HepG2 (cell line): ENCODE results near the gene FRMD8. TPM values are rescaled to one million over a fixed set of nuclear protein-coding genes. Genes with fewer than 3 reads are reported as not detected.
A peak's percentile ranks its signal among the peaks of the same experiment; 100 is the strongest.

Experiments
- ATAC-seq: fragments of 200-7000 bp; cut with Tn5 transposase; 3 replicates; pipeline ENCODE4 v1.9.1; 2020; ENCODE audit warnings: mild to moderate bottlenecking, moderate library complexity
- BruUV-seq: library from RNA; stranded (reverse); fragments of 400-500 nt; replicated peaks from 2 replicates; lab custom pipeline; 2021; lab: Mats Ljungman, UMichigan
- CTCF ChIA-PET: fragments of 300-600 bp; formaldehyde crosslinking; extraction: SDS; loops from one replicate; lab custom pipeline; 2021; ENCODE audit warnings: low total read pairs, inconsistent platforms, low intra/inter-chr PET ratio; lab: Yijun Ruan, JAX
- POLR2A ChIA-PET: fragments of 350-600 bp; sonication (Branson Sonifier 250); formaldehyde crosslinking; loops from one replicate; lab custom pipeline; 2020; ENCODE audit warnings: antibody characterized with exemption, inconsistent platforms; lab: Yijun Ruan, JAX
- DNase-seq: peaks from one replicate; pipeline ENCODE4 v3.0.0-alpha.2; 2015; ENCODE audit warnings: low spot score
- FAIRE-seq: peaks from 3 replicates; lab custom pipeline; 2011; peaks lifted over from hg19 to GRCh38; lab: Jason Lieb, UNC
- H2AFZ ChIP-seq: one replicate; pipeline ENCODE4 v1.6.1; 2011; ENCODE audit warnings: low read length, inconsistent platforms
- H3K27ac ChIP-seq: fragments of 300-600 bp; 3 replicates; pipeline ENCODE4 v1.8.0; 2011; ENCODE audit warnings: mixed run types, mild to moderate bottlenecking, mixed read lengths, low read length, inconsistent platforms; ENCODE audit not compliant: insufficient read depth; ENCODE audit errors: extremely low read length
- H3K27me3 ChIP-seq, 2 experiments: fragments of 200-600 bp in 1 of 2; 2 replicates in 1 of 2; 3 replicates in 1 of 2; pipeline versions ENCODE4 v1.6.0 to v1.8.0; 2011; ENCODE audit warnings: low read length in 2 of 2, mild to moderate bottlenecking in 2 of 2, moderate library complexity in 2 of 2, inconsistent platforms in 1 of 2; ENCODE audit not compliant: insufficient read depth in 2 of 2, control insufficient read depth in 1 of 2
- H3K36me3 ChIP-seq, 2 experiments: fragments of 200-600 bp in 1 of 2; replicated peaks in 1 of 2; 2 replicates in 1 of 2; 3 replicates in 1 of 2; pipeline versions ENCODE4 v1.5.1 to v1.8.0; 2011; ENCODE audit warnings: low read length in 2 of 2, inconsistent platforms in 1 of 2; ENCODE audit not compliant: insufficient read depth in 2 of 2, control insufficient read depth in 1 of 2
- H3K4me1 ChIP-seq: 2 replicates; pipeline ENCODE4 v1.5.1; 2012; ENCODE audit warnings: low read length, inconsistent platforms; ENCODE audit not compliant: insufficient read depth
- H3K4me2 ChIP-seq: 2 replicates; pipeline ENCODE4 v1.6.0; 2011; ENCODE audit warnings: low read depth, low read length, inconsistent platforms
- H3K4me3 ChIP-seq, 3 experiments: fragments of 200-600 bp in 1 of 3; sonication (generic), shearing (Covaris generic) in 1 of 3; replicated peaks in 1 of 3; 2 replicates each; pipeline ENCODE4 v1.5.1; 2011 to 2016; ENCODE audit warnings: low read length in 3 of 3, inconsistent platforms in 2 of 3, low read depth in 2 of 3, mild to moderate bottlenecking in 2 of 3, control low read depth in 1 of 3, mixed read lengths in 1 of 3; ENCODE audit not compliant: insufficient read depth in 1 of 3
- H3K79me2 ChIP-seq: one replicate; pipeline ENCODE4 v1.6.1; 2011; ENCODE audit warnings: low read length, inconsistent platforms; ENCODE audit not compliant: insufficient read depth
- H3K9ac ChIP-seq: 2 replicates; pipeline ENCODE4 v1.6.0; 2011; ENCODE audit warnings: mild to moderate bottlenecking, low read depth, low read length, inconsistent platforms; ENCODE audit not compliant: insufficient read depth
- H3K9me3 ChIP-seq: 2 replicates; pipeline ENCODE4 v1.5.1; 2012; ENCODE audit warnings: mild to moderate bottlenecking, low read length
- H4K20me1 ChIP-seq: 2 replicates; pipeline ENCODE4 v1.6.0; 2011; ENCODE audit warnings: inconsistent platforms, mild to moderate bottlenecking, low read length, moderate library complexity; ENCODE audit not compliant: insufficient read depth
- DMAP1 ChIP-seq: IDR thresholded peaks from 2 replicates; pipeline ENCODE4 v1.6.1; 2016
- GABPB1 ChIP-seq: IDR thresholded peaks from 2 replicates; pipeline ENCODE4 v1.6.1; 2016; ENCODE audit warnings: mild to moderate bottlenecking, missing genetic modification reagents, moderate library complexity, missing compliant biosample characterization
- JUND ChIP-seq: sonication (generic); formaldehyde crosslinking; IDR thresholded peaks from 2 replicates; pipeline ENCODE4 v1.8.0; 2022; ENCODE audit warnings: mild to moderate bottlenecking, missing genetic modification reagents
- KAT8 ChIP-seq: IDR thresholded peaks from 2 replicates; pipeline ENCODE4 v1.6.1; 2016; ENCODE audit warnings: missing genetic modification reagents, missing compliant biosample characterization
- MEIS2 ChIP-seq: sonication (generic); formaldehyde crosslinking; IDR thresholded peaks from 2 replicates; pipeline ENCODE4 v1.9.0; 2021; ENCODE audit warnings: mild to moderate bottlenecking, missing genetic modification reagents
- NR1H2 ChIP-seq: sonication (generic); formaldehyde crosslinking; IDR thresholded peaks from 2 replicates; pipeline ENCODE4 v1.8.1; 2022; ENCODE audit warnings: low read depth, missing genetic modification reagents, borderline replicate concordance
- POLR2A ChIP-seq, 2 experiments: IDR thresholded peaks; 2 replicates each; pipeline ENCODE4 v1.6.1; 2011; ENCODE audit warnings: low read depth in 2 of 2, low read length in 2 of 2, mild to moderate bottlenecking in 1 of 2, moderate library complexity in 1 of 2; ENCODE audit not compliant: insufficient read depth in 1 of 2
- POLR2AphosphoS5 ChIP-seq: IDR thresholded peaks from 2 replicates; pipeline ENCODE4 v1.6.1; 2012; ENCODE audit warnings: low read depth, low read length
- PREB ChIP-seq: sonication (generic); formaldehyde crosslinking; IDR thresholded peaks from 2 replicates; pipeline ENCODE4 v1.4.0; 2020; ENCODE audit warnings: missing genetic modification reagents
- RXRB ChIP-seq: IDR thresholded peaks from 2 replicates; pipeline ENCODE4 v1.6.1; 2016; ENCODE audit warnings: borderline replicate concordance, missing genetic modification reagents, missing compliant biosample characterization
- SKI ChIP-seq: fragments of 450-650 bp; IDR thresholded peaks from one replicate; pipeline ENCODE4 v1.6.1; 2018; ENCODE audit warnings: mild to moderate bottlenecking; ENCODE audit not compliant: partially characterized antibody
- YEATS2 ChIP-seq: sonication (generic); formaldehyde crosslinking; IDR thresholded peaks from 2 replicates; pipeline ENCODE4 v1.4.0; 2020; ENCODE audit warnings: missing genetic modification reagents, borderline replicate concordance
- ZBTB44 ChIP-seq: sonication (generic); formaldehyde crosslinking; IDR thresholded peaks from 2 replicates; pipeline ENCODE4 v1.4.0; 2020; ENCODE audit warnings: missing genetic modification reagents
- ZFP41 ChIP-seq: sonication (generic); formaldehyde crosslinking; IDR thresholded peaks from 2 replicates; pipeline ENCODE4 v1.4.0; 2020; ENCODE audit warnings: mild to moderate bottlenecking, missing genetic modification reagents, borderline replicate concordance
- ZGPAT ChIP-seq: IDR thresholded peaks from 2 replicates; pipeline ENCODE4 v1.6.1; 2016; ENCODE audit warnings: mild to moderate bottlenecking
- ZNF547 ChIP-seq: sonication (generic); formaldehyde crosslinking; IDR thresholded peaks from 2 replicates; pipeline ENCODE4 v1.5.1; 2020; ENCODE audit warnings: mild to moderate bottlenecking, missing genetic modification reagents
- ZNF704 ChIP-seq: sonication (generic); formaldehyde crosslinking; IDR thresholded peaks from 2 replicates; pipeline ENCODE4 v1.8.1; 2023; ENCODE audit warnings: mild to moderate bottlenecking, inconsistent platforms, moderate library complexity, missing genetic modification reagents, borderline replicate concordance
- ZSCAN12 ChIP-seq: sonication (generic); formaldehyde crosslinking; IDR thresholded peaks from 2 replicates; pipeline ENCODE4 v1.9.0; 2021; ENCODE audit warnings: mild to moderate bottlenecking, missing genetic modification reagents
- WGBS: methylation state at CpG from one replicate; pipeline ENCODE4 v1.1.6; 2017; ENCODE audit warnings: low lambda C conversion rate; 5-methylcytosine and 5-hydroxymethylcytosine counted together
- in situ Hi-C: cut with HindIII; loops from 2 replicates; pipeline ENCODE4 v1.10.0; 2017; ENCODE audit warnings: low pct_unique_long_range_greater_than_20kb; ENCODE audit not compliant: extremely low pct_ligation_motif_present
- intact Hi-C: fragments of 100-400 bp; cut with micrococcal nuclease; formaldehyde crosslinking; loops from one replicate; pipeline ENCODE4 v1.10.0; 2022; ENCODE audit not compliant: unreplicated experiment
- polyA plus RNA-seq, 8 experiments: library from polyadenylated mRNA; depleted of rRNA in 3 of 8; stranded (reverse) in 7 of 8; unstranded in 1 of 8; fragments of >200 nt; fragmentation: Illumina TruSeq in 4 of 8; extraction: Trizol in 4 of 8; gene quantifications; 2 replicates each; pipeline versions ENCODE4 v1.2.1 to v1.2.3, GENCODE V29; 2011 to 2016; ENCODE audit warnings: low read depth in 4 of 8, missing spikeins in 1 of 8, mixed read lengths in 1 of 8; ENCODE audit not compliant: insufficient read depth in 1 of 8
- total RNA-seq, 5 experiments: library from RNA; depleted of rRNA; stranded (reverse); fragments of >200 nt; fragmentation: Illumina TruSeq; extraction: Trizol; gene quantifications; 2 replicates each; pipeline ENCODE4 v1.2.3, GENCODE V29; 2016; ENCODE audit warnings: low read depth in 1 of 5

FRMD8 gene
- total and polyA plus RNA-seq, 2 of the 13 experiments (the other 11 are each of a cell fraction or from before 2014, with no cell fraction given): 5.8 to 20.6 TPM

- FAIRE-seq: no peak
- CTCF ChIA-PET: interaction anchor here (1.9 kb wide), 1 partner anchor 17 kb away, joined by 20 read pairs; no protein-coding TSS in a partner anchor
- H3K9me3 ChIP-seq: no peaks in the 10 kb centered on the region
- H3K4me1 ChIP-seq: peaks cover 88% of the 10 kb centered on the region
- WGBS: 83% methylated on average over 1 of the region's 1 CpG
- H3K4me2 ChIP-seq: no peak overlapping the region
- H3K36me3 ChIP-seq: peaks cover 8 to 37% of the 10 kb centered on the region in 2 experiments; a peak in 4 of 5 replicates
- H4K20me1 ChIP-seq: peaks cover 99% of the 10 kb centered on the region
- peaks cover 70% of the 10 kb centered on the region for H3K79me2 ChIP-seq
- in situ Hi-C loops (no loop called here), intact Hi-C loops (no loop called here)
- POLR2A ChIA-PET: interaction anchor here (0.7 to 1.6 kb wide), 5 partner anchors 10 to 57 kb away, joined by 3 to 15 read pairs (median 6); partner anchors contain the start of gene NEAT1
- no peak for DNase-seq
- no peak overlapping the region for H3K9ac ChIP-seq
- ATAC-seq: no peak
- H3K27ac ChIP-seq: no peak overlapping the region
- no TSS peak for BruUV-seq
- no peak overlapping the region for H2AFZ ChIP-seq
- no peak overlapping the region for H3K4me3 ChIP-seq
- no peaks in the 10 kb centered on the region for H3K27me3 ChIP-seq
- TF ChIP-seq ZBTB44 (CRISPR knock-in tag) (no peak), RXRB (no peak), DMAP1 (no peak), PREB (CRISPR knock-in tag) (no peak), JUND (CRISPR knock-in tag) (no peak), POLR2AphosphoS5 (peak; percentile 21; the same call in 1 of the 2 replicates), NR1H2 (CRISPR knock-in tag) (no peak), ZGPAT (0 out of 2 replicates have a peak, but pooled peaks have one; percentile 31), KAT8 (CRISPR knock-in tag) (no peak), MEIS2 (CRISPR knock-in tag) (no peak), ZSCAN12 (CRISPR knock-in tag) (no peak), YEATS2 (CRISPR knock-in tag) (no peak), SKI (no peak), ZNF704 (CRISPR knock-in tag) (no peak), ZNF547 (CRISPR knock-in tag) (no peak), GABPB1 (CRISPR knock-in tag) (no peak), ZFP41 (no peak), POLR2A (IDR thresholded peaks at IDR 0.05; ENCODE audit: insufficient read depth in 1 of 2, low read depth in 2 of 2, low read length in 2 of 2) (peak; percentile 32 to 52; a peak in 2 of 4 replicates)
Measured at GRCh38 chr11:65432686-65433582, 46.5 kb downstream of the FRMD8 start.
